HG03354 (cell line): ENCODE data around the gene DOK6.
A peak's percentile ranks its signal among the peaks of the same experiment; 100 is the strongest.

Experiments
- ATAC-seq: cut with Tn5 transposase; IDR thresholded peaks from one replicate; pipeline ENCODE4 v1.9.1; 2021; ENCODE audit warnings: mild to moderate bottlenecking; ENCODE audit not compliant: unreplicated experiment, poor library complexity, severe bottlenecking

The DOK6 gene

DNA sequence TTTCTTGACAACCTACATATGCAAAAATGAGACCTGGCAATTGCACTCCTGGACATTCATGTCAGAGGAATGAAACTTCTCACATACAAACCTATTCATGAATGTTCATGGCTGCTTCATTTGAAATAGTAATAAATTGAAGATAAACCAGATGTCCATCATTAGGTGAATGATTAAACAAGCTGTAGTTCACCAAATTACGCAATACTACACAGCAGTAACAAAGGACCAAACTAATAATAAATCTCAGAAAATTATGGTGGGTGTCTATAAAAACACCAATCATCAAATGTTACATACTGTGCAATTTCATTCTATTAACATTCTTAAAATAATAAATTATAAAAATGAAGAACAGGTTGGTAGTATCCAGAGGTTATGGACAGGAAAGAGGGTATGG lies 13.5 kb downstream of the DOK6 start:
- no peak for ATAC-seq

DNA sequence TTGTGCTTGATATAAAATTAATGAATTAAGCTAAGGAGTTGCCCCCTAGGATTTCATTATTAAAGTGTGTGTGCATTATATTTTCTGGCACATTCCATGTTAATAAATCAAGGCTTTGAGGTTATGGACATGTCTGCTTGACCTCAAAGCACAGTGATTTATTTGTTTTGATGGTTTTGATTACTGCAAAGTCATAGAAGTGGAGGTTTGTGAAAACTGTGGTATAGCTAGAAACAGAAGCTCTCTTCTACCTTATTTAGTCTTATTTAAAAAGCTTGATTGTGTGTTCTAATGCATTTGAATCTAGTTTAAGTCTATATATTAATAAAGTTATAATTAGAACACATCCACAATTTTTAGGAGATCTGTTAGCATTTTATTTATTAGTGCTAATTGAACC lies 32.2 kb downstream of the DOK6 start:
- ATAC-seq, result no peak

DNA sequence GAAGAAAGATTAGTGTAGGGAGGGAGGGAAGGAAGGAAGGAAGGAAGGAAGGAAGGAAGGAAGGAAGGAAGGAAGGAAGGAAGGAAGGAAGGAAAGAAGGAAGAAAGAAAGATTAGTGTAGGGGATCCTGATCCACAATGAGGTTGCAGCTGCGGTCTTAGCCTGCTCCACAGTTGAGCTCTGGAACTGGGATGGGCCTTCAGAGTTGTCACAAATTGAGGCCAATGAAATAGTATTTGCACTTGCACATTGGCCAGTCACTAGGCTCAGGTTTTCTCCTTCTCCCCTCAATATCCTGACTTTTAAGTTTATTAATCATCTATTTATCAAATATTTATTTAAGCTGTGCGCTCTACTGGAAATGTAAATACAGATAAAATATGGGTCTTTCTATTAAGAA lies 34.3 kb downstream of the DOK6 start:
- ATAC-seq, result no peak

DNA sequence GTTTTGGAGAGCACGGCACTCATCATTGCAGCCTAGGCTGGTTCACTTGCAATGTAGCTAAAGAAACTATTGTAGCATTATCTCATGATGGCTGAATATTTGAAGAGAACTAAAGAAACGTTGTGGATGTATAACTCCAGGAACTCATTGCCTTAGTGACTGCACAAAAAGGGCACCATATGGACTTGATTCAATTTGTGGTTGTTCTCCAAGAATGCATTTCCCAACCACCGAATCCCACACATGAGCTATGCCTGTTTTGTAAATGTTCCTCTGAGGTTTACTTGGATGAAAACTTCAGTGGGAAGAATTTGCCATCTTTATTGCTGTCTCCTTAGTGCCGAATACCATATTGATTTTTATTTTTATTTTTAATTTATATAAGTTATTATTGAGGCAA lies 43.5 kb downstream of the DOK6 start:
- ATAC-seq, result no peak

DNA sequence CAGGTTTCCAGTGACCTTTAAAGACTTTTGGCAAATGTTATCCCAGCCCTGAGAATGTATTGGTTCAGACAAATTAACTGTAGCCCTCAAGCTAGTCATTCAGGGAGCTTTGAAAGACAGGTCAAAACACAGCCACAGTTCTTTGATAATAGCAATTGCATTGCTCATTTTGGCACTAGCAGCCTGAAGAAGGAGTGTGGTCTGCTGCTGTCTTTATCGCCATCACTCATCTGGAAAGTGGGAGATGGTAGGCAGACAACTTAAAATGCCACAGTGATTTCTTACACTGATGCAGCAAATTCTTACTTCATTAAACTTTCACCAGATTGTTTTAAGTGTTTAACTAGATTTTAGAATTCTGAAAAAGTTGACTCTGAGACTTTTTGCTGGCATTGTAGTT lies 47.2 kb downstream of the DOK6 start:
- ATAC-seq, result no peak

DNA sequence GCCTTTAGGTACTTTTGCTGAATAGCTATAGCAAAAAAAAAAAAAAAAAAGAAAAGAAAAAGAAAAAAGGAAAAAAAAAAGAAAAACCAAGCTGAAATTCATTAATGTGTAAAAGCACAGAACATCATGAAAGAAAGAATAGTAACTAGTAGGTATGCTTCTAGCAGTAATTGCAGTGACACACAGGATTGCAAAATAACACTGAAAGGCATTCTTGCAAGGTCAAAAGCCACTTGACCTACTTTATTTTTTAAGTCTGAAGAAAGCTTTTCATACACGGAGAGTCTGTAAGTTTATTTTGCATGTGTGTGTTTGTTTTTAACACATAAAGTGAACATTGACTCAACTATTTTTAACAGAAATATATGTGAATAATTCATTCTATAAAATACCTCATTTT lies 54.4 kb downstream of the DOK6 start:
- no peak for ATAC-seq

DNA sequence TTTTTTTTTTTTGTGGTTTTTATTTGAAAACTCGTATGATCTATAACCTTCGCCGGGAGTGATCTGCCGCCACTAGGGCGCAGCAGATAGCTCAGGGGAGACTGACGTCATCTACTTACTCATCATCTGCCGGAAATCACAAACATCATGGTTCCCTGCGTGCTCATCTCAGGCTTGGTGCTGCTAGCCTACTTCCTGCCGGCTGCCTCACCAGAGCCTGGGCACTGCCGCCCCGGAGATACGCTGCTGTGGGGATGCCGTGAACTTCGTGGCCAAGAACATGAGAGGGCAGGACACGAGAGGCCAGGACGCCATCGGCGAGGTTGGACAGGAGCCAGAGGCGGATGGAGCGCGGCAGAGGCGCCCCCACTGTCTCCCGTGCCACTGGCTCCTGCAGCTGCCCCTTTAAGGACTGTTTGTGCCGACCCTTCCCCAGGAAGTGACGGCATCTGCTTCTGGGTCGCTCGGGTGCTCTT lies 68.8 kb downstream of the DOK6 start:
- ATAC-seq, result peak; percentile 72

DNA sequence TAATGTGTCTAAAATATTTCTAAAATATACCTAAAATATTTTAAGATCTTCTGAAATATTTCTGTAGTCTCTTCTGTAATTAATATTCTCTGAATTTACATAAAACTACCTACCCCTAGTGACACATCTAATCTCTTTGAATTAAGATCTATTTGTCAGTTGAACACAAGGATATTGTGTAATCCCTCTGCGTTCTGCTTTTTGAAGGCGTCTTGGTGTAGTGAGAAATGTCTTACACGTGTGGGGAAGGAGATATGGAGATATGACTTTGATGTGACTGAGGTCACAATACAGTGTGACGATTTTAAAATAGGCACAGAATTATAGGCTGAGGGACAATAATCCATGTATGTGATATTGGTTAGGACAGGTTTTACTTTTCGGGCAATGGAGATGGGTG lies 79.8 kb downstream of the DOK6 start:
- no peak for ATAC-seq

DNA sequence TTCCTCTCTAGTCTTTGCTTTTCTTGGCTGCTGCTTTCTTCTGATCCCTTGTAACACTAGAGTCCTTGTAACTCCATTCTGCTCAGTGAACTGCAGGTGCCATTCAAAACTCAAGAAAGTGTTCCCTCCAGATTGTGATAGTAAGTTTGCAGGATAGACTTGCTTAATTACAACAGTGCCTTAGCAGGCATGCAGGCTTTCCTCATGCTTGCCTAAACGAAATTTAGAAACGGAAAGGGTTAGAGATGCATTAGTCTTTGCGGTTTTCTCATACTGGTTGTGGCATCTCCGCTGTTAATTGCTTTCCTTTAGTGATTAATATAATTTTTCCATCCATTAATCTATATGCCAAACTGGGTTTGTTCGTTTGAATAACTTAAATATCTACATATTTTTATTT lies 82.9 kb downstream of the DOK6 start:
- ATAC-seq, result no peak

DNA sequence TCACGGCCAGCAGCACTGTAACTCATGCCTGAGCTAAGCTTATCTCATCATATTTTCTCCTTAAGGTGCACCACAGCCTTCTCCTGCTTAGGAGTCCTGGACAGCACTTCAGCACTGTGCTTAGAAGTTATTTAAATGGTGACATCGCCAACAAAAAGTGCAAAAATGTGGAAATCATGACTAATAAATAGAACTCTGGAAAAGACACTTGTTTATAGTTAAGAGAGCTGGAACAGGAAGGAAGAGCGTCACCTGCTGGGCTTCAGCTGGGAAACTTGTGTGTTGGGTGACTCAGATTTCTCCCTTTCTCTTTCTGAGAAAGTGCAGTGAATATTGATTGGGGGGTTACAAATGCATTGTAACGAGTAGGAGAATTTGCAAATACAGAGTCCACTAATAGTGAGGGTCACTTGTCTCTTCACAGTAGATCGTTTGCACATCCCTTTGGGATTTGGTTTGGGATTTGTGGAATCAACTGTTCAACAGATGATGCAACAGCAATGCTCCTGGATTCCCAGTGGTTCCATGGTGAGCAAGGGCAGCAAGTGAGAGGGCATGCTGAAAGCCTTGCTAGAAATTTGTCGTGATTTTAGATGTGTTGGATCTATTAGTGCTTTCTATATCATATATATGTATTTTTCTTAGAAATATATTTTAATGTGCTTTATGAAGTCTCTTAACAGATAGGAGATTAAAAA lies 84.2 kb downstream of the DOK6 start:
- no peak for ATAC-seq

DNA sequence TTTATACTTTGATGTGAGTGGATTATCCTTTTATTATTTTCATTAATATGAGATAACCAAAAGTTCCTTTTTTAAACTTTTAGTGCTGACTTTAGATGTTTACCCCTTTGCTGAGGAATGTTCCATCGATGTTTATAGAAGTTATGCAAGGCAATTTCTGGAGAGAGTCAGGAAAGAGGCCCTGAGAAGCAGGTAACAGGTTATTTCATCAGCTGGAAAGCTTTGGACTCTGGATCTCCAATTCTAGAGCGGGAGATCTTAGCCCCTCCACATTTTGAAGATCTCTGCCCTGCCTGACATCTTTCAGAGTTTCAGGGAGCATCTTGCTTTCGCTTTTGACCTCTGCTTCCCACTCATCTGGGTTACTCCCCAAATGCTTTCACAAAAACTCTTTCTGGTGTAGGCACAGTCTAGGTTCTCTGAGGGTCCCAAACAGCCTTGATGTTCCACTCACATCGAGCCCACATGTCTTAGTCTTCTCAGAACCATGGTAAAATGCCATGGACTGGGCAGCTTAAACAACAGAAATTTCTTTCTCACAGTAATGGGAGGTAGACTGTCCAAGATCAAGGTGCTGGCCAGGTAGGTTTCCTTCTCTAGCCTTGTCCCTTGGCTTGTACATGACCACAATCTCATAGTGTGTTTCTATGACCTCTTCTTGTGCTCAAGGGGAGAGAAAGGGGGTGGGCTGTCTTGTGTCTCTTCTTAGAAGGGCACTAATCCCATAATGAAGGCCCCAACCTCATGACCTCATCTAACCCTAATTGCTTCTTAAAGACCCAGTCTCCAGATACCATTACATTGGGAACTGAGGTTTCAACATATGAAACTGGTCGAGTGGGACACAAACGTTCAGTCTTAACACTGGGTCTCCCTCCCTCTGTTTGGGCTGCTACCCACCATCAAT lies 87.1 kb downstream of the DOK6 start:
- ATAC-seq, result no peak

DNA sequence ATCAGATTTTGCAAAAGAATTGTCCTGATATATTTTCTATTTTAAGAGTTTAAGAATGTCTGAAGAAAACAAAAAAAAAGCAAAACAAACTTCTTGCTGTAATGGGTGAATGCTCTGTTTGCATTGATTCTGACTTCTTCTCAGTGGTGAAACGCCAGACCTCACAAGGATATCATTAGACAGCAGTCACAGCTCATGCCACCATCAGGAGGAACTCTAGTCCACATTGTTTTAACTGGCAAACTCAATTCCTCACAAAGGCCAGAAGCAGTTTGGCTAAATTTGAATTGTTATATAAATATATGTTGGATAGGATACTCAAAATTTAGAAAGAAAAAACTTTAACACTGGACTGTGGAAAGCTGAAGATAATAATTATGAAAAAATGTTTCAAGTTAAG lies 89.4 kb downstream of the DOK6 start:
- ATAC-seq, result no peak

DNA sequence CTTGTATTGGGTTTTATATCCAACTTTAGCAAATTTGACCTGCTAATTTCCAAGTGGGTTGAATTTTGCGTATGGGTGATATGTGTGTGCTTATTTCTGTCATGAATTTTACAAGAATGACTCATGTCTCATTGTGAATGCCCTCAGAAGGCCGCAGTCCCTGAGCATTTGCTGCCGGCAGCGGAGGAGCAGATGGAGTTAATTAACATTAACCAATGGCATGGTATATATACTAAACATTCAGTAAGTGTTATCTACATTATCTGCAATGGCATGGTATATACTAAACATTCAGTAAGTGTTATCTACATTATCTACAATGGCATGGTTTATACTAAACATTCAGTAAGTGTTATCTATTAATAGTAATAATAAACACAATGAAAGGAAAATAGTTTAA lies 90.1 kb downstream of the DOK6 start:
- no peak for ATAC-seq

DNA sequence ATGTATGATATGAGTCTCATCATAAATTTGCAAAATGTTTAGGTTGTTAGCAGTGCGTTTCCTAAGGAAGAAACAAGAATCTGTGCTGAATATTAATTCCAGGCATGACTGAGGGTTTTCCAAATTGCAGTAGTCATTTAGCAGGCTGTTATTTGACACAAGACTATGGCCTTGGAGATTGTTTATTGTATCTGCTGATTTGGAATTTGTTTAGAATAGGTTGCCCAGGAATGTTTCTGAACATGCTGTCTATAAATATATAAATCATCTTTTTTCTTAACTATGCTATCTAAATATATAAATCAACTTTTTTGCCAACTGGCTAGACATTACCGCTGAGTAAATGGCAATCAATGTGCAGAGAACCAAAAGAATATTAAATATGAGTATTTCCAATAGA lies 90.9 kb downstream of the DOK6 start:
- ATAC-seq, result no peak

DNA sequence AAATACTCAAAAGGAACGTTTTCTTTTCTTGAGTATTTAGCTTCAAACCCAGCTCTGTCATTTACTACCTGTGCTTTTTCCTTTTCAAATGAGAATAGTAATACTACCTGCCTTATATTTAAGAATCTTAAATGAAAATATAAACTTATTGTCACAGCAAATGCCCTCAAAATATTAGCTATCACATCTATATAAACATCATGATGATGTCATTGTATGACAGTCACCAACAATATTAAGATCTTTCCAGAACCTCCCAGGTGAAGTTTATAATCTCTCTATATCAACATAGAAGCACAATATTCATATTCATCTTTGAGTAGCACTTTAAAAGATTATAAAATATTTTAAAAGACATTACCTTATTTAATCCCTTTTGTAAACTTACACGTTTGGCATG lies 92.2 kb downstream of the DOK6 start:
- no peak for ATAC-seq

DNA sequence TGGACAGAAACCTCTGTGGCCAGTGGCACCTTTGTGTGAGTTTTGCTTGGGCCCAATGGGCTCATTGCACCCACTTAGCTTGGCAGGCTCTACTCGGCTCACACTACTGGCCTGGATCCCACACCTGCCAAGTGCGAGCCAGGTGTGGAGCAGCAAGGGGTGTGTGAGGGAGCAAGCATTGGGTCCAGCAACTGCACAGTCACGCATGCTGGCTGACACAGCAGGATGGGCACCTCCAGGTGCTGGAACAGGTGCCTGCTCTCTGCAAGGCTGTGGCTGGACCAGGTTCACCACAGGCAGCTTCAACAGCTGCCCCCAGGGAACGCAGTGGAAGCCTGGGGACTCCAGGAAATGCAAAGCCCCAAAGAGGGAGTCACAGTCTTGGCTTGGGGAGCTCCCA lies 94.2 kb downstream of the DOK6 start:
- no peak for ATAC-seq

DNA sequence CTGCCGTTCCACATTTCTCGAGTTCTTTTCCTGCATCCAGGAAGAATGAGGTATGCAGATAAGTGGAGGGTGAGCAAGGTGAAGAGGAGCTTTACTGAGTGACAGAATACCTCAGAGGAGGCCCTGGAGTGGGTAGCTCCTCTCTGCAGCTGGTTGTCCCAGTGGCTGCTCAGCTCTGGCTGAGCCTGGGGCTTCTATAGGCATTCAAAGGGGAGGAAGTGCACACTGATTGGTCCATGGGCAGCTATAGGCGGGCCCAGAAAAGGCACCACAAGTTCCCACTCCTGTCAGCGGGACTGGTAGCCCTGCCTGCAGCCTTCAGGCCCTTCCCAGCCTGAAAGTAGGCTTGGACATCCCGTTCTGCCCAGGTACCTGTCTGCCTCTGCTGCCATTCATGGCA lies 94.7 kb downstream of the DOK6 start:
- no peak for ATAC-seq

DNA sequence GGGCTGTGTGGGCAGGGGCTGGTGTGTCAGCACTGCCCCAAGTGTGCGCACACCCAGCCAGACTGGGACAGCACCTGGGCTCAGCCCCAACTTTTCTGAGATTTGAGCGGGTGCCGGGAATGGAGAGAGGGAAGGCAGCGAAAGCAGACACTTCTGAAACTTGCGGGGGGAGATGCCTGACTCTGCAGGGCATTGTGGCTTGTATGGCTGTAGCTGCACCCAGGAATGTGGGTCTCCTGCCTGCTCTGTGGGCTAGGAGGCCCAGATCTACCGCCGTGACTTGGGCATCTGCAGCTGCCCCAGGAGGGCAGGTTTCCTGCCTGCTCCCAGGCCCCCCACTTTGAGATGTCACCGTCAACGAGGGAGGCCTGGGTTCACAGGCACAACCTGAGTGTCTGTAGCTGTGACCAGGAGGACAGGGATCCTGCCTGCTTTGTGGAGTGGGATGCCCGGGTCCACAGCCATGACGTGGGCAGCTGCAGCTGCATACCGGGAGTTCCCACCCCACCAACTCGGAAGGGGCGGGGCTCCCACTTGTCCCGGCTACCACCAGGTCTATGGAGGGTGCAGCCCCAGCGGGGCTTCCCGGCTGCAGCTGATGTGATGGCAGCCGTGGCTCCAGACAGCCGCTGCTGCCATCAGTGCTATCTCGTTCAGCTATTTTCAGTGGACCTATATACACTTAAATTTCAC lies 95.3 kb downstream of the DOK6 start:
- no peak for ATAC-seq

DNA sequence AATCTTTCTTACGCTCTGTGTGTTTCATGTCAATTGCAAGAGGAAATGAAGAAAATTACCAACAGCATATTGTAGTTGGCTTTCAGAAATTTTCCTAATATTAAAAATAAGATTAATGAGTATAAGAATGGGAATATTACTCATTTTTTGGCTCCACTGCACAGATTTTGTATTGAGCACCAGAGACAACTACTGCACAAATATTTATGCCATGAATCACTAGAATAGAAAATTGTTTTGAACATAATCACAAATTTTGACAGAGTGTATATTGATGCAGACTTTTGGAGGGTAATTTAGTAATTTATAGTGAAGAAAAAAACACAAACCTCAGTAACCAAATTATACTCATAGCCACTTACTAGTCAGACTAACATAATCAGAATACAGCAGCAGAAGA lies 118.3 kb downstream of the DOK6 start:
- ATAC-seq, result no peak

DNA sequence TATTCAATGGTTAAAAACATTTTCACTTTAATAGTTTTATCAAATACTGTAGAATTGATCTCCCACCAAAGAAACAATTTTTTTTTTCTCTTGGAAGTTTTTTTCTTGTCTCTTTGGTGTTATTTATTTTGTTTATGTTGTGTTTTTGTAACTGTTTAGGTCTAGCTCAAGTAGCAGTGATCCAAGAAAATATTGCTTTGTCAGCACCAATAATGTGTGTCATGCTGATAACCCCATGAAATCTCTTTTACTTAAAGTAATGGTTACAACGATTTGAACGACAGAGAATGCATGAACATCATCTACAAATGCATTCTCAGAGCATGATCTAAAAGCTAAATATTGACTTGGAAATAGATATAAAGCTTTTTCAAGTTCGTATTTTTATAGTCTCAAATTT lies 122.9 kb downstream of the DOK6 start:
- no peak for ATAC-seq

DNA sequence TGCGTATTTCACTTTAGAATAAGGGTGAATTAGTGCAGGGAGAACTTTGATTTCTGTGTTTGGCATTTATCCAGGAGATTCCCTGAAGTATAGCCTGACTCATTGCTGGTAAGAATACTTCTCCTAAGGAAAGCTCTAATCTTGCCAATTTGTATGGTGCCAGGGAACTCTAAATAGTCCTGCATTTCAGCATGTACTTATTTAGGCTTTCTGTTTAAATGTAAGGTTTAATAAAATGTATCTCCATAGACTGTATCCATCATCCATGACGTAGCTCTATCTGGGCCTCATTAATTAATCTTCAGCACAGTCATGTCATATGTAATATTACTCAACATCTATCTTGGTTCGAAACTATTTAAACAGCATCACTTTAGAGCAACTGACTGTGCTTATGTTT lies 127.7 kb downstream of the DOK6 start:
- no peak for ATAC-seq
